Osteocyte (in vitro differentiated cells): Measurements from ENCODE around the gene HM13. TPM values are rescaled to one million over a fixed set of nuclear protein-coding genes. Genes with fewer than 3 reads are reported as not detected.
A peak's percentile ranks its signal among the peaks of the same experiment; 100 is the strongest.
"Not testable (repeated sequence)": the region's sequence is repeated elsewhere in the genome, so short reads cannot be mapped to it uniquely, and the experiment has no call there.

Experiments used
- DNase-seq: peaks from one replicate; pipeline ENCODE4 v3.0.0; 2021; ENCODE audit warnings: mixed read lengths; ENCODE audit not compliant: unreplicated experiment; ENCODE audit errors: extremely low spot score
- H3K27ac Mint-ChIP-seq: one replicate; pipeline ENCODE4 v1.8.0; 2021; ENCODE audit warnings: mild to moderate bottlenecking, mixed read lengths; ENCODE audit not compliant: unreplicated experiment
- H3K27me3 Mint-ChIP-seq: one replicate; pipeline ENCODE4 v1.8.0; 2021; ENCODE audit warnings: mixed read lengths; ENCODE audit not compliant: unreplicated experiment
- H3K36me3 Mint-ChIP-seq: one replicate; pipeline ENCODE4 v1.8.0; 2021; ENCODE audit warnings: mixed read lengths; ENCODE audit not compliant: unreplicated experiment
- H3K4me1 Mint-ChIP-seq: one replicate; pipeline ENCODE4 v1.8.0; 2021; ENCODE audit warnings: mixed read lengths; ENCODE audit not compliant: unreplicated experiment
- H3K4me3 Mint-ChIP-seq: one replicate; pipeline ENCODE4 v1.8.0; 2021; ENCODE audit warnings: mild to moderate bottlenecking, moderate library complexity, mixed read lengths; ENCODE audit not compliant: unreplicated experiment
- H3K9me3 Mint-ChIP-seq: one replicate; pipeline ENCODE4 v1.8.0; 2021; ENCODE audit warnings: mixed read lengths; ENCODE audit not compliant: unreplicated experiment
- CTCF ChIP-seq: fragments of 200-600 bp; sonication (generic); IDR thresholded peaks from 2 replicates; pipeline ENCODE4 v1.5.0; 2021; ENCODE audit warnings: antibody characterized with exemption, mild to moderate bottlenecking, moderate library complexity
- total RNA-seq: library from RNA; stranded (reverse); gene quantifications from 2 replicates; pipeline ENCODE4 v1.2.1, GENCODE V29; 2021

The HM13 gene
- total RNA-seq, 1 donor from 2014 or later = 173 TPM

- Mint-ChIP-seq H3K36me3 (peaks cover 32% of the 10 kb centered on the region), H3K9me3 (no peaks in the 10 kb centered on the region), H3K4me1 (peaks cover 21% of the 10 kb centered on the region), H3K4me3 (no peak overlapping the region), H3K27me3 (no peaks in the 10 kb centered on the region), H3K27ac (no peak overlapping the region)
- no peak for DNase-seq
- no peak for TF ChIP-seq CTCF
Observed at GRCh38 chr20:31540406-31540805, 26.2 kb downstream of the HM13 start.

GRCh38 chr20:31542201-31542842 is 28.1 kb downstream of the HM13 start:
- Mint-ChIP-seq H3K9me3 (no peaks in the 10 kb centered on the region), H3K36me3 (peaks cover 20% of the 10 kb centered on the region), H3K4me3 (no peak overlapping the region), H3K27ac (peak overlapping the region; percentile 18), H3K27me3 (no peaks in the 10 kb centered on the region), H3K4me1 (peaks cover 27% of the 10 kb centered on the region)
- TF ChIP-seq CTCF = no peak
- no peak for DNase-seq

GRCh38 chr20:31542963-31543362 is 28.7 kb downstream of the HM13 start:
- Mint-ChIP-seq H3K27me3 (no peaks in the 10 kb centered on the region), H3K4me1 (peaks cover 27% of the 10 kb centered on the region), H3K4me3 (no peak overlapping the region), H3K36me3 (peaks cover 22% of the 10 kb centered on the region), H3K27ac (peak overlapping the region; percentile 18), H3K9me3 (no peaks in the 10 kb centered on the region)
- TF ChIP-seq CTCF = no peak
- DNase-seq = no peak

GRCh38 chr20:31543966-31544598 is 29.8 kb downstream of the HM13 start:
- DNase-seq = no peak
- peaks cover 19% of the 10 kb centered on the region for H3K36me3 Mint-ChIP-seq
- peaks cover 35% of the 10 kb centered on the region for H3K4me1 Mint-ChIP-seq
- TF ChIP-seq CTCF = no peak
- no peaks in the 10 kb centered on the region for H3K27me3 Mint-ChIP-seq
- no peaks in the 10 kb centered on the region for H3K9me3 Mint-ChIP-seq
- H3K4me3 Mint-ChIP-seq = no peak overlapping the region
- peak overlapping the region; percentile 85 for H3K27ac Mint-ChIP-seq

GRCh38 chr20:31544600-31544999 is 30.4 kb downstream of the HM13 start:
- Mint-ChIP-seq H3K27ac (peak overlapping the region; percentile 85), H3K4me1 (peaks cover 35% of the 10 kb centered on the region), H3K4me3 (no peak overlapping the region), H3K9me3 (no peaks in the 10 kb centered on the region), H3K27me3 (no peaks in the 10 kb centered on the region), H3K36me3 (peaks cover 22% of the 10 kb centered on the region)
- DNase-seq = no peak
- no peak for TF ChIP-seq CTCF

GRCh38 chr20:31545621-31546040 is 31.4 kb downstream of the HM13 start:
- peaks cover 35% of the 10 kb centered on the region for H3K4me1 Mint-ChIP-seq
- H3K9me3 Mint-ChIP-seq, DNase-seq, H3K27me3 Mint-ChIP-seq, H3K4me3 Mint-ChIP-seq: not testable (repeated sequence)
- peaks cover 31% of the 10 kb centered on the region for H3K36me3 Mint-ChIP-seq
- peak overlapping the region; percentile 85 for H3K27ac Mint-ChIP-seq
